ENCODE data around the gene REXO4.

- no peak for TF ChIP-seq CTCF (CRISPR knock-in tag; IDR thresholded peaks at IDR 0.05)
- TF ChIP-seq THAP11 (CRISPR knock-in tag; IDR thresholded peaks at IDR 0.05), result no peak
- no peak for TF ChIP-seq IKZF1 (IDR thresholded peaks at IDR 0.05)
- no peak for TF ChIP-seq SALL2 (CRISPR knock-in tag; IDR thresholded peaks at IDR 0.05)
- TF ChIP-seq NFYB (CRISPR knock-in tag; IDR thresholded peaks at IDR 0.05), result no peak
- no peak for TF ChIP-seq ZNF790 (CRISPR knock-in tag; IDR thresholded peaks at IDR 0.05; ENCODE audit: borderline replicate concordance)
- no peak for TF ChIP-seq ZMYM4 (CRISPR knock-in tag; IDR thresholded peaks at IDR 0.05)
- no peak for TF ChIP-seq SP2 (CRISPR knock-in tag; IDR thresholded peaks at IDR 0.05)
- no peak for TF ChIP-seq POLR2A (IDR thresholded peaks at IDR 0.05; ENCODE audit: insufficient read depth in 1 of 2, low read depth in 2 of 2, low read length in 2 of 2)
- TF ChIP-seq ATAD3A (CRISPR knock-in tag; IDR thresholded peaks at IDR 0.05), result no peak
- TF ChIP-seq, protein P1, sequence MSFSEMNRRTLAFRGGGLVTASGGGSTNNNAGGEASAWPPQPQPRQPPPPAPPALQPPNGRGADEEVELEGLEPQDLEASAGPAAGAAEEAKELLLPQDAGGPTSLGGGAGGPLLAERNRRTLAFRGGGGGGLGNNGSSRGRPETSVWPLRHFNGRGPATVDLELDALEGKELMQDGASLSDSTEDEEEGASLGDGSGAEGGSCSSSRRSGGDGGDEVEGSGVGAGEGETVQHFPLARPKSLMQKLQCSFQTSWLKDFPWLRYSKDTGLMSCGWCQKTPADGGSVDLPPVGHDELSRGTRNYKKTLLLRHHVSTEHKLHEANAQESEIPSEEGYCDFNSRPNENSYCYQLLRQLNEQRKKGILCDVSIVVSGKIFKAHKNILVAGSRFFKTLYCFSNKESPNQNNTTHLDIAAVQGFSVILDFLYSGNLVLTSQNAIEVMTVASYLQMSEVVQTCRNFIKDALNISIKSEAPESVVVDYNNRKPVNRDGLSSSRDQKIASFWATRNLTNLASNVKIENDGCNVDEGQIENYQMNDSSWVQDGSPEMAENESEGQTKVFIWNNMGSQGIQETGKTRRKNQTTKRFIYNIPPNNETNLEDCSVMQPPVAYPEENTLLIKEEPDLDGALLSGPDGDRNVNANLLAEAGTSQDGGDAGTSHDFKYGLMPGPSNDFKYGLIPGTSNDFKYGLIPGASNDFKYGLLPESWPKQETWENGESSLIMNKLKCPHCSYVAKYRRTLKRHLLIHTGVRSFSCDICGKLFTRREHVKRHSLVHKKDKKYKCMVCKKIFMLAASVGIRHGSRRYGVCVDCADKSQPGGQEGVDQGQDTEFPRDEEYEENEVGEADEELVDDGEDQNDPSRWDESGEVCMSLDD (CRISPR knock-in tag; IDR thresholded peaks at IDR 0.05; ENCODE audit: borderline replicate concordance), result no peak
- TF ChIP-seq NFIC (IDR thresholded peaks at IDR 0.05; ENCODE audit: low read length), result no peak
These were observed 21.5 kb upstream of the REXO4 start for GRCh38 chr9:133439337-133439736.
